Hematopoietic multipotent progenitor cell treated with erythropoietin and hydrocortisone succinate and interleukin-3 and kit ligand, for 15 days (in vitro differentiated cells): ENCODE data around the gene RNF141.

Experiments
- DNase-seq: peaks from one replicate; pipeline ENCODE4 v3.0.0-alpha.2; 2015; ENCODE audit warnings: low spot score

The RNF141 gene

DNA sequence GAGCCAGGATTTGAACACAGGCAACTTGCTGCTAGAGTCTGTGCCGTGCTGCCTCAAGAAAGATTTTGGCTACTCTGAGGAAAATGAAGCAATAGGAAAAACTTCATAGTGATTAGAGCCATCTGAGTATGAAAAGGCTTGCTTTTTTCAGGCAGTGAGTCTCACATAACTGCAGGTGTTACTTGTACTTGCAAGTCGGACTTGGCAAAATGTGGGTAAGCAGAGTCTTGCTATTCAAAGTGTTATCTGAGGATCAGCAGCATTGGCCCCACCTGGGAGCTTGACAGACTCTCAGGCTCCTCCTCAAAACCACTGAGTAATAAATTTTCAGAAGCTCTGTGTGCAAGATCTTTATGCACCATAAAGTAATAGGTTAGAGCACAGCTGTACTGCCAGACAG, 18.1 kb downstream of the RNF141 start:
- no peak for DNase-seq

DNA sequence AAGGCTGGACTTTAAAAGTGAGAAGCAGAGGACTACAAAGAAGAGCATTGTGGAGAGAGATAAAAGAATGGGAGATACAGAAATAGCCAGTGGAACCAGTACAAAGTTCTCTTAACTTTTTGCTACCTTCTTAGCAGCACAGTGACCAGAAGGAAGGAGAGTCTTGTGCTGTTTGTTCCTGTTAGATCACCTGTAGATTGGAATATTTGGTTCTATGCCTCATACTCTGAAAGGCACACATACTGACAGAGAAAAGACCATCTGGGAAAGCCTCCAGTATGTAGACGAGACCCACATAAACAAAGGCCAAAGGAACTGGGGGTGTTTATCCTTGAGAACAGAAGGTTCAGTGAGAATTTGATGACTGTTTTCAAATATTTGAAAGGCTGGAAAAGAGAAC, 18.7 kb downstream of the RNF141 start:
- DNase-seq = no peak

DNA sequence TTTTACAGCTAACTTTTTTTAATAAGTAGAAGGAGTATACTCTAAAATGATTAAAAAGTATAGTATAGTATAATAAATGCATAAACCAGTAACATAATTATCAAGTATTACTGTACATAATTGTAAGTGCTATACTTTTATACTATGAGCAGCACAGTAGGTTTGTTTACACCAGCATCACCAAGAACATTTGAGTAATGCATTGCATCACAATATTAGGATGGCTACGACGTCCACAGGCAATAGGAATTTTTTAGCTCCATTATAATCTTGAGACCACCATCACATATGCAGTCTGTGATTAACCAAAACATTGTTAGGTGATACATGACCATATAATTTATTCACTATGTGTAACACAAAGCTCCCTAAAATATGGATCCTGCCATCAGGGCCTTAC, 20.4 kb downstream of the RNF141 start:
- no peak for DNase-seq

DNA sequence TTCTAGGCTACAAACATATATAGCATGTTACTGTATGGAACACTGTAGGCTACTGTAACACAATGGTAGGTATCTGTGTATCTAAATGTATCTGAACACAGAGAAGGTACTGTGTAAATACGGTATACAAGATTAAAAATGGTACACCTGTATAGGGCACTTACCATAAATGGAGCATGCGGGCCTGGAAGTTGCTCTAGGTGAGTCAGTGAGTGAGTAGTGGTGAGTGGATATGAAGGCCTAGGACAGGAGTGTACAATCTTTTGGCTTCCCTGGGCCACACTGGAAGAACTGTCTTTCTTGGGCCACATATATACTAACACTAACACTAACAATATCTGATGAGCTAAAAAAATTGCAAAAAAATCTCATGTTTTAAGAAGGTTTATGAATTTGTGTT, 21.4 kb downstream of the RNF141 start:
- DNase-seq = no peak

DNA sequence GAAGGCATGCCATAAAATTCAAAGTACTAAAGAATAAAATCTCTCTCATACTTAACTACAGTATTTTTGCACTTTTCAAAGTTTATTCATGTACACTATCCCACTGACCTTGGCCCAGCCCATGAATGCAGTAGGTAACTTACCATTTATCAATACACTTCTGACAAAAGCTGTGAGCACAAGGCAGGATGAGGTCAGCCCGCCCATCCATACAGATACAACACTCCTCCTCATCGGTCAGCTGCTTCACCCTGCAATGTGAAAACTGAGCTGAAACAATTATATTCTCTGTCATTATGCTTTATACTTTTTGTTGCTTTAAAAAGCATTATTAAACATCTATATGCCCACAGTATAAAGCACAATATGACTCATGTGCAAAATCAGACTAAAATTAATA, 22.1 kb downstream of the RNF141 start:
- DNase-seq = no peak

DNA sequence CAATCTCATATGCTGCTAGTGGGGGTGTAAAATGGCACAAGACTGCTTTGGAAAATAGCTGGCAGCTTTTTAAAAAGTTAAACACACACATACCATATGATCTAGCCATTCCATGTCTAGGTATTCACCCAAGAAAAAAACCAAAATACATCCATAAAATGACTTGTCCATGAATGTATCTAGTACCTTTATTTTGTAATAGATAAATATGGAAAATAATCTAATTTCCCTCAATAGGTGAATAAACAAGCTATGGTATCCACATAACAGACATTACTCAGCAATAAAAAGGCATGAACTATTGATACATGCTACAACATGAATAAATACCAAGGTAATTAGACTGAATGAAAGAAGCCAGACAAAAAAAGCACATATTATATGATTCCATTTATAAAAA, 22.9 kb downstream of the RNF141 start:
- DNase-seq = no peak

DNA sequence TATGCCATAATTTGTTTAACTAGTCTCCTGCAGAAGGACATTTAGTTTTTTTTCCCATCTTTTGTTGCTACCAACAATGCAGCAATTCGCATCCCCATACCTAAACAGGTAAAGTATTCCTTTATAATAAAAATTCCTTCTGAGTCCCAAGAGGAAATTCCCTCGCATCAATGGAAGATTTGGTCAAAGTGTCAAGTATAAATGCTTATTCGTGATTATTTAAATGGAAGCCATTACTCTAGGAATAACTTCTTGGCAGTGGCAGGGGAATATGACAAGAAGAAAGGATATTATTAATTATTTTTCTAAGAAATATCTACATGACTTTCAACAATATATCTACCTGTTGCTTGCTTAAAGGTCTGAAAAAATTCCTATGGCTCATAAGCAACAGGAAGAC, 25.6 kb downstream of the RNF141 start:
- DNase-seq = no peak

DNA sequence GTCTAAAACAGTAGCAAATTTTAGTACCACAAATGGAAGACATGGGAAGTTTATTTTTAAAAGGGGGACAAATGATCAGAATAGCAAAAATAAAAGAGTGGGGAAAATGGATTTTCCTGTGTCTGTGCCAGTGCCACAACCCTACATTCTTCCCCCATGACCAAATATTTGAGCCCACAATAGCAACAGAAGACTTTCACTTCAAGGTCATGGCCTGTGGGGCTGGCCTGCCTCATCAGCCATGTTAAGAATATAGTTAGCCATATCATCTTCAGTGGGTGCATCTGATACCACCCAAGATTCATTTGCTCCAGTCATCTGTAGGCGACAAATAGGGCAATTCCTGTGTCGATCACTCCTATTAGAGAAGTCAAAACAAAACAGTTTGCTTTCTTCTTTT, 26.3 kb downstream of the RNF141 start:
- no peak for DNase-seq

DNA sequence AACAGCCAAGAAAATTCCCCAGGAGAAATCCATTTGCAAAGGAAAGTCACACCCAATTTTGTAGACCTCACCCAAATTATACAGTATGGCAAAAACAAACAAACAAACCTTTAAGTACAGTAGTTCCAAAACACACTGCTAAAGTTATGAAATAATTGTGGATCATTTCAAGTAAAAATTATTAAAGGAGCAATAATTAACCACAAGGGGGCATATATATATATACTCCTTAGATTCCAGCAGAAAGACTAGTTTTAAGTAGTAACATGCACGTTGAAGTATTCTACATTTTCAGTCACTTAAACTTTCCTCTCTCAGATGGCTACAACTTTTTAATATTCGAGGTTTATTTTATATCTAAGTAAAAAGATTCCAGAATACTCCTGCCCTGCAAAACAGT, 26.8 kb downstream of the RNF141 start:
- peak; percentile 58 for DNase-seq

DNA sequence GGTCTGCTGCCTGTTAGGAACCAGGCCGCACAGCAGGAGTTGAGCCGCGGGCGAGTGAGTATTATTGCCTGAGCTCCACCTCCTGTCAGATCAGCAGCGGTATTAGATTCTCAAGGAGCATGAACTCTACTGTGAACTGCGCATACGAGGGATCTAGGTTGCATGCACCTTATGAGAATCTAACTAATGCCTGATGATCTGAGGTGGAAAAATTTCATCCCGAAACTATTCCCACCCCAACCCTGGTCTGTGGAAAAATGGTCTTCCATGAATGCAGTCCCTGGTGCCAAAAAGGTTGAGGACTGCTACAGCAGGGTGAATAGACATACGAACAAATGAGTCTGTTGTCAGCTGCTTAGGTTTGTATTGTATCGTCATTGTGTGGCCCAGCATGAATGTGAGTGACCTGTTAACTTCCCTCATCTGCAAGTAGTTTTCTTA, 29.8 kb downstream of the RNF141 start:
- no peak for DNase-seq

DNA sequence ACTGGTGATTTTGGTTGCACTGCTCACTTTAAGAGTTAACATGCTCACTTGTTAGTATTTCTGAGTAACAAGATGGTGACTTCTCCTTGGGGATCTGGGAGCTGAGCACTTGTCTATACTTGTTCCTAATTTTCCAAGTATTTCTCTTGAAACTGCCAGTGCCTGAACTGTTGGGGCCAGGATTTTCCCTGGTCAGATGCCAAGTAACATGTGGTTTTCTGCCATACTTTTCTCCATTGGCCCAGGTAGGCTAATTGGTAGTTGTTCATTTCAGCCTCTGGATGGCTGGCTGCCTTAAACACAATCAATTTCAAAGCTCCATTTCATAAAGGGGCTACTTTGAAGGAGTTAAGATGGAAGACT, 35.0 kb downstream of the RNF141 start:
- no peak for DNase-seq

DNA sequence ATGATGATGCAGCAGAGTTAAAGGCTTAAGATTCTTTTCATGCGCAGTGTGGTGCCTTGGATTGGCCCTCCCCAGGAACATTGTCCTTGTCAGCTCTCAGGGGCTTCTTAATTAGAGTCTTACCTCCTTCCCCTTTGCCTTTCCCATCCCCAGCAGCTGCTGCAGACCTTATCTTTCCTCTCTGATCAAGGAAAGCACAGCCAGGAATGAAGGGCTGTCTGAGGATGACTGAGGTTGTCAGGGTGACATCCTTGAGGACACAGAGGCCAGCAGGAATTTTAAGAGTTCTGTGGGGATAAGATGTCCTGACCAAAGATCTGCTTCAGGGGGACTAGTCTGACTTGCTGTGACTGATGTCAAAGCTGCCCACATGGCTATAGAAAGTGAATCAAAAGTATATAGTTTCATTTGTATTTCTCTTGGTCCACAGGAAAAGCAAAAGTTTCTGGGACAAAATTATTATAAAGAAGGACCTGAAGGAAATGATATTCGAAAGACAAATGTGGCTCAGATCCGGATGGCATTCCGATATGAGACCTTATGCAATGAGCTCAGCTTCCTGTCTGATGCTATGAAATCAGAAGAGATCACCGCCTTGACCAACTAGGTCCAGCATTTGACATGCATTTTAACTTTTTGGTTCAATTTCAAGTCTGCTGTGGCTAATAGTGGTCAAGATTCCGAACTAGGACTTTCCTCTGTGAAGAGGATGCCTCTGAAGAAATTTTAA, 35.5 kb downstream of the RNF141 start:
- no peak for DNase-seq

DNA sequence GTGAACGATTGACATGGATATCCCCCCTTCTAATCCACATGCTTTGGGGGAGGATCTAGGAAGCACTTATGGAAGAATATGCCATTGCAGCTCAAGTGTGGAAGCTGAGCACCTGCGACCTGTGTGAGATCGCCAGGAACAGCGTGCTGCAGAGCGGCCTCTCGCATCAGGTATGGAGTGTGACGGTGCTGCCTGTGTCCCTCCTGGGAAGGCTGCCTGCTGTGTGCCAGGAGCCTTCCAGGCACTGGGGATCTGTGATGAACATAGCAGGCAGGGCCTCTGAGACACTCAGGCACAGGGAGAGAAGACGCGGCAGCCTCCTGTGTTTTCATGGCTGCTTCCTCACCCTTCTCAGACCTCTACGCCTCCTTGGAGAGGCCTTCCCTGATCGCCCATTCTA, 36.5 kb downstream of the RNF141 start:
- DNase-seq = no peak

DNA sequence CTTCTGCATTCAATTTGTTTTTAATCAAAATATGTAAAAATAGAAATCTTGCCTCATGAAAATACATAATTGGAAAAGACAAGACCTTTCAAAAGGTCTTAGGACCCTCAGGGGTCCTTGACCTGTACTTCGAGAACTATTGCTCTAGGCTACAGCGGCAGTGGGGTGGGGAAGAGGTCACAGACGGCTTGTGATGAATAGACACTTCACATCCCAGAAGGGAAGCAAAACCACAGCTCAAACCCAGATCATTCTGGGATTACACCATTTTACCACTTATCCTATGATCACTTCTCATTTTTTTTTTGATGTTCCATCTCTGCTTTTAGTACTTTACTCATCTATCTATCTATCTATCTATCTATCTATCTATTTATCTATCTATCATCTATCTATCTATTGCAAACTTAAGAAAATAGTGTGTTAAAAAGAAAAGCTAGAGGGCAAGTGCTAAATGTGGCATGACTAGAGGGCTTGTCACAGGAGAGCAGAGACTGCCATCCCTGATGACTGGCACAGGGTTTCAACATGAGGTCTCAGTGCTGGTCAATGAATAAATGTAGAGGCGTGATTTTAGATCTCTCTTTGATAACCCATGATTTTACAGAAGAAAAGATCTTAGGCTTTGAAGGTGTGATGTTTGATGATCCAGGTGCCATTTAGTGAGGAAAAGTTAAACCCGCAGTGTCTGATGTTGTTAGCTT, 37.1 kb downstream of the RNF141 start:
- no peak for DNase-seq

DNA sequence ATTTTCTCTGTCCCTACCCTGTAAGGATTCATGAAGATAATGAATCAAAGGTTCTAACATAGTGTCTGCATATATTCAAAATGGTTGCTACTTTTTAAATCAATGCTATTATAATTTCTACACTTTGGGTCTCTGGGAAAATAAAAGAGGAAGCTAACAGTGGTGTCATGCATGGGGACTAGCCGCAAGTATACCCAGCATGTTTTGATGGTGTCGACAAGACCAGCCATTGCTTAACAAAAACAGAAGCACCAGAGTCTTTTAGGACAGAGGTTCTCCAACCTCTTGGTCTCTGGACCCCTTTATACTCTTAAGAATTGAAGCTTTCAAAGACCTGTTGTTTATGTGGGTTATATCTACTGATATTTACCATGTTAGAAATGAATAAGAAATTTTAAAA, 37.8 kb downstream of the RNF141 start:
- DNase-seq = no peak

DNA sequence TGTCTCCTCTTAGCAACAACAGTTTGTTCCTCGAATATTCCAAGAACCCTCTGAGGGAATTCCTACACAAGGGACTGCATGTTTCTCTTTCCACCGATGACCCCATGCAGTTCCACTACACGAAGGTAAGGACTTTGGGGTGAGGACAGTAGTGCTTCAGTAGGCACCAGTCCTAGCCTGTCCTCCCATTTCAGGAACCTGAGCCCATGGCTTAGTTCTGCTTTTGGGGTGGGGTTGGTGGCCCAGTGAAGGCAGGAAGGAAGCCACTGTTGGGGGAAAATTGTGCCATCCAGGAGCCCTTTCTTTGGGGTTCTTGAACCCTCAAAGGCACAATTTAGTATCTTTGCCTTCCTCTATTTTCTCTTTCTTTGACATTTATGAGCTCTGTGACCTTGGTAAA, 38.2 kb downstream of the RNF141 start:
- DNase-seq = no peak

DNA sequence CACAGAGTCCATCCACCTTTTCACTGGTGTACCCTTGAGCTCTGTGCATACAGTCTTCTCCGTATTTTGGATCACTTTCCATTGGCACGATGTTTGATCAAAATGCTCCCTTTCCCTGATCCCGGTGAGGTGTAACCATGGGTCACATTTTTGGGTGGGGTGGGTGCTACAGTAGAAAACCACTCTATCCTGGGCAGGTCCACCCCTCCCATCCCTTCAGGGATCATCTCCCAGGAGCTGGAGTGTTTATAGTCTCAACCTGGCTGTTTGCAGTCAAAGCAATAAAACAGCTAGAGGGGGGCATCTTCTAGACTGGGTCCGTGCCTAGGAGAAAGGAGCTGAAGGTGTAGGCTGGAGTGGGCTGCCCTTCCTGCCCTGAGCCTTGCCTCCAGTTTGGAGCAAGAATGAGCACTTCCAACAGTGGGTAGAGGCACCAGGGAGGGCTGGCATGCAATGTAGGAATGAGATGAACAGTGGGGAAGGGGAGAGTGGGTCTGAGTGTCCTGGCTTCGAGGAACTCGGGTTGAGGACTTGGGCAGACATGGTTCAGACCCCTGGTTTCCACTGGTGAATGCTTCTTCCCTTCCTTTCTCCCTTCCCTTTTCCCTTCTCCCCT, 38.8 kb downstream of the RNF141 start:
- no peak for DNase-seq

DNA sequence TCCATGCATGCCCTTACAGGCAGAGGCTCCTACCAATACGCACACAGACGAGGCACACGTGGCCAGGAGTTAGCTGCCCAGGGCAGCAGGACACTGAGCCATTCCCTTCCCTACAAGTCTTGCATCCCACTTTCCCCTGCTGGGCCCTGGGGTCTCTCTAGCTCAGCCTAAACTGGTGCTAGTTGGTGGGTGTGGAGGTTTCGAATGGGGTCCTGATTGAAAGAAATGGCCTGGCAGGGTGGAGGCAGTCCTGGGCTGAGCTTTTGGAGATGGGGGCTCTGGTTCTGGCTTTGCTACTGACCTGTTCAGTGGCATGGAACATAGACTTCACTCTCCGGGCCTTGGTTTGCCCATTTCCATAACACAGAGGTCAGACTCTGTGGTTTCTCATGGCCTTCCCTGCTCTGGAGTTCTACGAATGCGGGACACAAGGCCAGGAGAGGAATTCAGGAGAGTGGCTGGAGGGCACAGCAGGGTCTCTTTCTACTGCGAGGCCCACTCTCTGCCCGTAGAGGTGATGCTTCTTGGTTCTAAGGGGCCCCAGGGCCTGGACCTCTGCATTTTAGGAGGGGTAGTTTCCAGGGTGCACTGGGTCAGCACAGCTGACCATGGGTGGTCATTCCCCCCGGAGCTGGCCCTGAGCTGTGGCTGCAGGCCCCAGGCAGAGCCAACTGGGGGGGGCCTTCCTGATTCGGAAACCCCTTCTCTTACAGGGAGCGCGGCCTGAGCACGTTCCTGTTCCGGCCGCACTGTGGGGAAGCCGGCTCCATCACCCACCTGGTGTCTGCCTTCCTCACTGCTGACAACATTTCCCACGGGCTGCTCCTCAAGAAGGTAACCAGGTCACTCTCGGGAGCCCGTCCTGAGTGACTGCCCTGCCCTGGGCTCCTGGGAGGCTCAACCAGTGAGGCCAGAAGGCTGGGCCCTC, 40.0 kb downstream of the RNF141 start:
- DNase-seq = no peak

DNA sequence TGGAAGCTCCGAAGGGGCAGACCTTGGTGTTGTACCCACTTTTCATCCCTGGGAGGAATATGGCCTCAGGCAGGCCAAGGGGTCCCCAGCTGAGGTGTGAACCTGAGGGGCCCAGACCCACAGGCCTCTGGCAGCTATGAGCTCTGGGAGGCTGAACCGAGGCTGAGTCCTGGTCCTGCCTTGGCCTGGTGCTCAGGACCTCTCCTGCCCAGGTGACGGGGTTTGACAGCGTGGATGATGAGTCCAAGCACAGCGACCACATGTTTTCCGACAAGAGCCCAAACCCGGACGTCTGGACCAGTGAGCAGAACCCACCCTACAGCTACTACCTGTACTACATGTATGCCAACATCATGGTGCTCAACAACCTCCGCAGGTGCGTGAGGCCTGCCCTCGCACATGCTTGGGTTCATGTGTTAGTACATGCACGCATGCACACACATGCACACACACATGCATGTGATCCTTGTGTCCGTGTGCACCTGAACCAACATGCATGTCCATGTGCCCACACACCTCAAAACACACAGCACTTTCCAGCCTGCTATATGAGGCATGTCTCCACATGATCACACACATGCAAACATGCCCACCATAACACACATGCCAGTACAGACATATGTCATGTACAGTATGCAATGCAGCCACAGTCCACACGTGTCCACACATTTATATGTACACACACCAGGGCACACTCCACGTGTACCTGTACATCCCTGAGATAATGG, 40.9 kb downstream of the RNF141 start:
- DNase-seq = no peak

DNA sequence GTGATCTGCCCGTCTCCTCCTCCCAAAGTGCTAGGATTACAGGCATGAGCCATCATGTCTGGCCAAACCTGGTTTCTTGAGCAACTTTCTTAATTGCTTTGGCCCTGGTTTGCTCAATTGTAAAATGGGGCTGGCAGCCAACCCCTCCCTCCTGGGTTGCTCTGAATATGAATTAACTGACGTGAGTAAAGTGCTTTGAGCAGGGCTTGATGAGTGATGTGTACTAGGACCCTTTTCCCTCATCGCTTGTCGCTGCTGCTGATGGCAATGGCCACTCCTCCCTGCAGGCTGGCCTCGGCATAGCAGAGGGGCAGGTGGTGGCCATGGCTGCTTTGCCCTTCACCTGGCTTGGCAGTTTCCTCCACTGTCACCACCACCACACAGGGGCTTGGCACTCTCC, 41.5 kb downstream of the RNF141 start:
- no peak for DNase-seq

DNA sequence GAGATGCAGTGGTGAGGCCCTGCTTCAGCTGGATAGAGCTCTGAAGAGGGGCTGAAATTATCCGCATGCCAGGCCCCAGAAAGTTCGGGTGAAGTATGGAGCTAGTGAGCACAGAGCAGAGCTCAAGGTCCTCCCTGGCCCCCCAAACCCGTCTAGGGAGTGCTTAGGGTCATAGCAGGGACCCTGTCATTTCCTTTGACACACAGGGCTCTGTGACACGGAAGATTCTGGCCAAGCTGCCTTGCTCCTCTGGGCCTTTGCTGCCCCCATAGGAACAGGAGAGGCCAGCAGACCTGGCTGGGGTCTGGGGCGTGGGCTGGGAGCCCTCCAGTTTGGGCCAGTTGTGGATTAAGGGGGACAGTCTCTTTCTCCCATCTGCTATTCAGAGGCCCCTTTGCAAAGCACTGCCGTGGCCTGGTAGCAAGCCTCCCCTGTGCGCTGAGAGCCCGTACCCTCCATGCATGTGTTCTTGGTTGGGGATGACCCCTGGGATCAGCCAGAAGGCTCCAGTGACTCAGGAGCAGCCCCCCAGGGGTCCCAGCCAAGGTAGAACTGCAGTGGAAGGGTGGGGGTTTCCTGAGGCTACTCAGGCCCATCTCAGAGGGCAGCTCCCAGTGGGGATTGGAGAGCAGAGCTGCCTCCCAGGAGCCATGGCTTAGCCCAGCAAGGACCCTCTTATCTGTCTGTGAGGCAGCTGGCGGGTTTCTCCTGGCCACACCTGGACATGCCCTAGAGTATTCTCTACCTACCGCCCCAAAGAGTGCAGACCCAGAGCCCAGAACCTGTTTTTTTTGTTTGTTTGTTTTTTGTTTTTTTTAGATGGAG, 42.3 kb downstream of the RNF141 start:
- DNase-seq = no peak
